Activated naive CD4-positive, alpha-beta T cell treated with anti-CD3 and anti-CD28 coated beads, Interleukin-2, amount 50 U/mL, for 24 hours (primary cell): Measurements from ENCODE around the gene SMC5.

Experiments used
- H3K27ac Mint-ChIP-seq: one replicate; pipeline ENCODE4 v1.8.0; 2021; ENCODE audit warnings: mild to moderate bottlenecking, mixed read lengths
- H3K27me3 Mint-ChIP-seq: one replicate; pipeline ENCODE4 v1.8.0; 2021; ENCODE audit warnings: mixed read lengths
- H3K36me3 Mint-ChIP-seq: one replicate; pipeline ENCODE4 v1.8.0; 2021; ENCODE audit warnings: mixed read lengths
- H3K4me1 Mint-ChIP-seq: one replicate; pipeline ENCODE4 v1.8.0; 2021; ENCODE audit warnings: mixed read lengths
- H3K4me3 Mint-ChIP-seq: one replicate; pipeline ENCODE4 v1.8.0; 2021; ENCODE audit warnings: mild to moderate bottlenecking, mixed read lengths
- H3K9me3 Mint-ChIP-seq: one replicate; pipeline ENCODE4 v1.8.0; 2021; ENCODE audit warnings: mixed read lengths

SMC5 gene

DNA sequence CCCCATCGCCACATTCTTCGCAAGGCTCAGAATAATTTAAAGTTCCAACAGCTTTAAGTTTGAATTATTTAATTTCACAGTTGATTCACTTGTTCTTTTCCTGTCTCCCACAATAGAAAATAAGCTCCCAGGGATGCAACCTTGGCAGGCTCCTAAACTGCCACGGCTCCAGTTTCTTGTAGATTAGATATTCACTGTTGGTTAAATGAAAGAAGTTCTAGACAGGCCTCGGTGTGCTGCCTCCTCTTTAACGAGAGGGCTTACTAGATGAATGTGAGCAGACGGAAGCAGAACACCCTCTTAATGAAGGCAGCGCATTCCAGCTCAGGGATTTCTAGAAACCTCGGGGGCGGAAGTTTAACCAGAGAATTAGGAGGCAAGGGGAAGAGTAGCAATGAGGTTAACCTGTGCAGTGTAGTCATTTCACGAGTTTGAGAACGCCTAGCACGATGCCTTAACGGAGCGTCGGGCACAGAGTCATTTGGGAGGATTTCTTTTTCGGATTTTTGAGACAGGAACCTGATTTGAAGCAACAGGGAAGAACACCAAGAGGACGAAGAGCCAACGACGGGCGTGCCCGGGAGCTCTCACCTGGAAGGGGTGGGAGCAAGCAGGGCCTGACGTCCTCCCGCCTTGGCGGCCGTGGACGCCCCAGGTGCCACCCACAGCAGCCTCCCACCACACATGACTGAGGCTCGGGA lies 637 bp upstream of the SMC5 start:
- Mint-ChIP-seq H3K4me1 (peaks cover 73% of the 10 kb centered on the region), H3K4me3 (peak overlapping the region; percentile 93), H3K27ac (peak overlapping the region; percentile 97), H3K27me3 (no peaks in the 10 kb centered on the region), H3K36me3 (peaks cover 15% of the 10 kb centered on the region), H3K9me3 (no peaks in the 10 kb centered on the region)

DNA sequence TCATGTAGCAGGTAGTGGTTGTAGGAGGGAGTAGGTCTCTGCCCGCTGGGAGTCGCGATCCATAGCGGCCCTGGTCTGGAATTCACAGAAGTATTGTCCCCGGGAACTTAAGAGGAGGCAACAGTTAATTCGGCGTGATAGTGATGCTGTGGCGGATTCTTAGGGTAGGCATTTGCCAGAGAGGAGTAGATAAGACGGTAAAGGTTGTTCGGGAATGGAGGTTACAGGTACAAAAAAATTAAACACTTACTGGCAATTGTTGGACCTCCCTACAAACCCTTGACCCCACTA lies 679 bp downstream of the SMC5 start:
- peak overlapping the region; percentile 93 for H3K4me3 Mint-ChIP-seq
- H3K27me3 Mint-ChIP-seq = no peaks in the 10 kb centered on the region
- H3K27ac Mint-ChIP-seq = peak overlapping the region; percentile 85
- H3K9me3 Mint-ChIP-seq = no peaks in the 10 kb centered on the region
- H3K36me3 Mint-ChIP-seq = peaks cover 16% of the 10 kb centered on the region
- peaks cover 74% of the 10 kb centered on the region for H3K4me1 Mint-ChIP-seq

DNA sequence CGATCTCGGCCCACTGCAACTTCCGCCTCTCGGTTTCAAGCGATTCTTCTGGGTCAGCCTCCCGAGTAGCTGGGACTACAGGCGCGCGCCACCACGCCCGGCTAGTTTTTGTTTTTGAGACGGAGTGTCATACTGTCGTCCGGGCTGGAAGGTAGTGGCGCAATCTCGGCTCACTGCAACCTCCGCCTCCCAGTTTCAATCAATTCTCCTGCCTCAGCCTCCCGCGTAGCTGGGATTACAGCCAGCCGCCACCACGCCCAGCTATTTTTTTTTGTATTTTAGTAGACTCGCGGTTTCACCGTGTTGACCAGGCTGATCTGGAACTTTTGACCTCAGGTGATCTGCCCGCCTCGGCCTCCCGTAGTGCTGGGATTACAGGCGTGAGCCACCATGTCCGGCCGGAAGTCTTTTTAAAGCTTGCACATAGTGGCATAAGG lies 1.2 kb downstream of the SMC5 start:
- Mint-ChIP-seq H3K36me3 (peaks cover 20% of the 10 kb centered on the region), H3K4me1 (peaks cover 80% of the 10 kb centered on the region), H3K27ac (peak overlapping the region; percentile 32)

DNA sequence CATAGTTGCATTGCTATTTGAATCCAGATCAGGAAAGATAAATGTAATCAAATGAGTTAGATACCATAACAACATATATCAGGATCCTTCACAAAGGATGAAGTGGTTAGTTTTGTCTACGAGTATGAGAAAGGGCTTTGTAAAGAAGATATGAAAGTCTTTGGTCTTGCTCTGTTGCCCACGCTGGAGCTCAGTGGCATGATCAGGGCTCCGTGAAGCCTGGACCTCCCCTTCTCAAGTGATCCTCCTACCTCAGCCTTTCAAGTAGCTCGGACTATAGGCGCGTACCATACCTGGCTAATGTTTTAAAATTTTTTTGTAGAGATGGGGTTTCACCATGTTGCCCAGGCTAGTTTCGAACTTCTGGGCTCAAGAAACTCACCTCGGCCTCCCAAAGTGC lies 1.8 kb downstream of the SMC5 start:
- Mint-ChIP-seq H3K4me1 (peaks cover 79% of the 10 kb centered on the region), H3K4me3 (peak overlapping the region; percentile 93), H3K9me3 (no peaks in the 10 kb centered on the region), H3K27me3 (no peaks in the 10 kb centered on the region), H3K27ac (no peak overlapping the region), H3K36me3 (peaks cover 22% of the 10 kb centered on the region)

More for the DNA sequence above, 1.2 kb downstream of the SMC5 start:
- Mint-ChIP-seq H3K9me3 (no peaks in the 10 kb centered on the region), H3K4me3 (peak overlapping the region; percentile 93), H3K27me3 (no peaks in the 10 kb centered on the region)

DNA sequence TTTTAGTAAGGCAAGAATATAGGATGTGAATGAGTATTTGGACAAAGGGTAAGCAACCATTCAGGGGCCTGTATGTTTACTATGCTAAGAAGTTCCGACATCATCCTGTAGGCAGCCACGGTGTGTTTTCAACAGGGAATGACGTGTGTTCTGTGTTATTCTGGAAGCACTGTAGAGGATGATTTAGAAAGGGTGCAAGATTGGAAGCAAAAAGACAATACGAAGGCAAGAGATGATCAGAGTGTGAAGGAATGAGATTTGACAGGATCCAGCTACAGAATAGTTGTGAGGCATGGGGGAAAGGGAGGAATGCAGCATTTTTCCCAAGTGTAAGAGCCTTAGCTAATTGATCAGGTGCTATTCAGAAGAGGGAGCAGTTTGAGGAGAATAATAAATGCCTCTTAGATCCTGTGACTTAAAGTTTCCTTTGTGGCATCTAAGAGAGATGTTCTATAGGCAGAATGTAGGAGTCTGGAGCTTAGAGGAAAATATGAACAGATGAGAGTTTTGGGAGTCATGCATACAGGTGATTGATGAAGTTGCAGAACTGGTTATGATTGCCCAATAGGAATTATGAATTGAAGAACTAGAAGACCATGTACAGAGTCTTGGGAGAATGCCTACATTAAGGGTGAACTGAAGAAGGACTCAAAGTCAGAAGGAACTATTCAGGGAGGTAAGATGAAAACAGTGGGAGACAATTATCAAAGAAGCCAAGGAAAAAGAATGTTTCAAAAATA lies 2.5 kb downstream of the SMC5 start:
- Mint-ChIP-seq H3K4me1 (peaks cover 79% of the 10 kb centered on the region), H3K4me3 (peak overlapping the region; percentile 93), H3K9me3 (no peaks in the 10 kb centered on the region), H3K27me3 (no peaks in the 10 kb centered on the region), H3K27ac (peak overlapping the region; percentile 49), H3K36me3 (peaks cover 24% of the 10 kb centered on the region)

DNA sequence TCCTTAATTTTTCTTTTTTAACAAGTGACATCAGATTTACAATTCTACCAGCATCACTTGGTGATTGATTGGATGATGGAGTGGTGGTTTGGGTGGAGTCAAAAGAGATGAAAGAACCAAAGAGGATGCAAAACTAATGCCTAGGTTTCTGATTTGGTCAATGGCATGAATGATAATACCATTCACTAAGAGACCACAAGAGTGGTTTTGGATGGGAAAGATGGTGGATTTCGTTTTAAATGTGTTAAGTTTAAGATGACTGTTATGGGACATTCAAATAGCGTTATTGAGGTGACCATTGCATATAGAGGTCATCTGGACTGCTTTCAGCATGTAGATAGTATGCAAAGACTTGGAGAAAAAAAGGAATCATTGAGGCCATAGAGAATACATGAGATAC lies 3.6 kb downstream of the SMC5 start:
- Mint-ChIP-seq H3K27me3 (no peaks in the 10 kb centered on the region), H3K4me1 (peaks cover 79% of the 10 kb centered on the region), H3K36me3 (peaks cover 24% of the 10 kb centered on the region), H3K4me3 (peak overlapping the region; percentile 93), H3K27ac (peak overlapping the region; percentile 61), H3K9me3 (no peaks in the 10 kb centered on the region)

DNA sequence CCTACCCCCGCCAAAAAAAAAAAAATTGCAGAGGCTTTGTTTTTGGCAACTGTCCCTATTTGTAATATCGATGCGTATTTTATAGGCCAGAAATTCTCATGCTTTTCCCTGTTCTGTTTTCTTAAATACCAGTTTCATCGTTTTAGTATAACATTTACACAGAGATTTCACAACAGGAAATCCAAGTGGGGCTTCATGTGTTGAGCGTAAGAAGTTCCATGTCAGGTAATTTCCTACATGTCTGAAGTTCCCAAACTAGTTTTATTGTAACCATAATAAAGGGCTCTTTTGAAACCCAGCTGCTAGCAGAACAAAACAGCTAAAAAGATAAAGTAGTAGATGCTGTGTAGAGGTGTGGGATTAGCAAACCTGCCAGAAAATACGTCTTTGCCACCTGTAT lies 4.2 kb downstream of the SMC5 start:
- no peak overlapping the region for H3K27ac Mint-ChIP-seq
- H3K36me3 Mint-ChIP-seq = peaks cover 28% of the 10 kb centered on the region
- no peak overlapping the region for H3K4me3 Mint-ChIP-seq
- H3K4me1 Mint-ChIP-seq = peaks cover 78% of the 10 kb centered on the region
- no peaks in the 10 kb centered on the region for H3K9me3 Mint-ChIP-seq
- H3K27me3 Mint-ChIP-seq = no peaks in the 10 kb centered on the region

DNA sequence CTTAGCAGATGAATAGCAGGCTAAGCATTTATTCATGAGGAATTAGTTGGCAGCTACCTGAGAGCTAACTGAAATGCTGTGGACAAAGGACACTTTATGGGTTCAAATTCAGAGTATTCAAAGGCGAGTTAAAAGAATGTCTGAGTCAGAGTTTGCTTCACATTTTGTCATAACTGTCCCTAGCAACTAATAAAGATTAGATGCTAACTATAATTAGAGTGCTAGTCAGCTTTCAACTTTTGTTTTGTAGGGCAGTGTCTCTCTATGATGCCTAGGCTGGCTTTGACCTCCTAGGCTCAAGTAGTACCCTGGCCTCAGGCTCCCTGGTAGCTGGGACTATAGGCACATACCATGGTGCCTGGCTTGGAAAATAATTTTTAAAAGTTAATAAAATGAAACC lies 4.6 kb downstream of the SMC5 start:
- Mint-ChIP-seq H3K27me3 (no peaks in the 10 kb centered on the region), H3K27ac (no peak overlapping the region), H3K4me1 (peaks cover 74% of the 10 kb centered on the region), H3K36me3 (peaks cover 28% of the 10 kb centered on the region), H3K9me3 (no peaks in the 10 kb centered on the region), H3K4me3 (no peak overlapping the region)

DNA sequence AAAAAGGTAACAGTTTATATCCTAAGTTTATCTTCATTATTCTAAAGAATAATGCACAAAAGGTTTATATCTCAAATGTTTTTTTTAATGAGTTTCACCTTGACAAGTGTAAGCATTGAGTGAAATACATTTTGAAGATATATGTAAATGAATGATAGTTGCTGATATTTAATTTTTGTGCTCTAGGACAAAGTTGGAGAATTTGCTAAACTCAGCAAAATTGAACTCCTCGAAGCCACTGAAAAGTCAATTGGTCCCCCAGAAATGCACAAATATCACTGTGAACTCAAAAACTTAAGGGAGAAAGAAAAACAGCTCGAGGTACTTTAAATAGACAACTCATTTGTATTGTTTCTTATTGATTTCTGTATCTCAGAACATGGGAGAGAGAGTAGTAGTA lies 19.5 kb downstream of the SMC5 start:
- no peak overlapping the region for H3K4me3 Mint-ChIP-seq
- no peak overlapping the region for H3K27ac Mint-ChIP-seq
- no peaks in the 10 kb centered on the region for H3K27me3 Mint-ChIP-seq
- H3K36me3 Mint-ChIP-seq = peaks cover 31% of the 10 kb centered on the region
- H3K9me3 Mint-ChIP-seq = no peaks in the 10 kb centered on the region
- H3K4me1 Mint-ChIP-seq = peaks cover 28% of the 10 kb centered on the region

DNA sequence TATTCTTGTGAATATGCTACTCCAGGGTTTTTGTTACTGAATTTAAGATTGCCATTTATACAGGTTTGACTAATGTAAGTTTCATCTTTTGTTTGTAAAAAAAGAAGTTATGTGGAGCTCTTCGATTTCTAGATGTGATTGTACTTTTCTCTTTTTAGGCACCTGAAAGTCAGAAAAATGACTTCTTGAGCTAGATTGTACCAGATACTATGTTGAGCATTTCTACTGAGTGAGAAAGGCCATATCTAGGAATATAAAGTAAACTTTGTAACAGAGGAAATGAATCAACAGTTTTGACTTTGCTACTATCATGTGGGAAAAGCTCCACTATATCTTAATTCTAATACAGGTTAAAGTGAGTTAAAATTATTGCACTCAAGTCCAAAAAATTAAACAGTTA lies 25.1 kb downstream of the SMC5 start:
- Mint-ChIP-seq H3K4me1 (peaks cover 18% of the 10 kb centered on the region), H3K9me3 (no peaks in the 10 kb centered on the region), H3K27me3 (no peaks in the 10 kb centered on the region), H3K36me3 (peaks cover 35% of the 10 kb centered on the region), H3K4me3 (no peak overlapping the region), H3K27ac (no peak overlapping the region)

DNA sequence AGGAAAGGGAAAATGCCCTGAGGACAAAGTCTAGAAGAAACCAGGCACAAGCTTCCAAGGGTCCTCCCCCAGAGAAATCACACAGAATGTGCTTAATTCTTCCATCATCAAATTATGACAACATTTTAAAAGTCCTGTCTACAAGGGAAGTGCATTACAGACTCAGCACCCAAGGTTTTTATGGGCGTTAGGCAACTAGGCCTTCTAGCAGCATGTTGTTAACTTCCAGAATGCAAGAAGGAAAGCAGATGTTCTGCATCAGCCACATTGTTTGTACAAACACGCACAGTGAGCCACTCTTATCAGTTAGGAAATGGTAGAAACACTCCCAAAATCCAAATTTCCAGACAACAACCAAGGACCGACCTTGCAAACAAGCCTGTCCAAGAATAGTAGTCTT lies 26.5 kb downstream of the SMC5 start:
- Mint-ChIP-seq H3K4me3 (no peak overlapping the region), H3K4me1 (peaks cover 18% of the 10 kb centered on the region), H3K27me3 (no peaks in the 10 kb centered on the region), H3K36me3 (peaks cover 36% of the 10 kb centered on the region), H3K9me3 (no peaks in the 10 kb centered on the region), H3K27ac (no peak overlapping the region)

DNA sequence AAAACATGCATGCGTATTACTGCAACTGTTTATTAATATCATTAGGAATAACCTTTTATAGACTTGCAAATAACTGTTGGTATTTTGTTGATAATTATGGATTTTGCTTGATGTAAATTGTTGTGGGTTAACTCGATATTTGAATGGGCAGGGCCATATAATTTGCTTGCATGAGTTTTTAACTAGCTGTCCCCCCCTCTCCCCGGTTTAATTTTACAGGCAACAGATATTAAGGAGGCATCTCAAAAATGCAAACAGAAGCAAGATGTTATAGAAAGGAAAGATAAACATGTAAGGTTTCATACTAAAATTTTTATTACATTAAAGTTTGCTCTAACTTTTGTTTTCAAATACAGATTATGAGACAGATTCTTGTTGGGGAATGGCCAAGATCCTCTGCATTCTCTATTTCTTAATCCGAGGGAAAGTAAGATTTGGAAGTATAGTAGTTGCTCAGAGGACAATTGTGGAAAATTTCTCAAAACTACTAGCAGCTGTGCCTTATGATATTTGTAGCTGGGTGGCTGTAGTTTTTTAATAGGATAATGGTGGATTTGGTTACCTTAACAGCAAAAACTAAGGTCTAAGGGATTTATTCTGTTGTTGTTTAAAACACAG lies 27.3 kb downstream of the SMC5 start:
- Mint-ChIP-seq H3K4me3 (no peak overlapping the region), H3K27me3 (no peaks in the 10 kb centered on the region), H3K36me3 (peaks cover 38% of the 10 kb centered on the region), H3K9me3 (no peaks in the 10 kb centered on the region), H3K27ac (no peak overlapping the region), H3K4me1 (peaks cover 18% of the 10 kb centered on the region)

DNA sequence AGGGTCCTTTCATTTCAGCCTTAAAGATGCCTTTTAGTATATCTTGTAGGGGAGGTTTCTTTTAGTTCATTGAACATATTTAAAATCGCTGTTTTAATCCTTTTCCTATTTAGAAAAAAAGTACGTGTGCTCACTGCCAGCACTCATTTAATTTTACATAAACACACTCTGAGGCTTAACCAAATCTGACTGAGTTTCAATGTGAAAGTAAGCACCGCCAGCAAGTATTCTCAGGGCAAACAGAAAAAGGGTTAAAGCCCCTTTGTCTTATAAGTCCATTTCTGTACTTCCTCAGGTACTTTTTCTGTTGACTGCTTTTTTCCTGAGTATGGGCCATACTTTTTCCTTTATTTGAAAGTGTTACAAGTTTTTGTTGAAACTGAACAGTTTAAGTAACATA lies 31.8 kb downstream of the SMC5 start:
- Mint-ChIP-seq H3K4me3 (no peak overlapping the region), H3K4me1 (peaks cover 28% of the 10 kb centered on the region), H3K36me3 (peaks cover 57% of the 10 kb centered on the region), H3K27ac (no peak overlapping the region), H3K9me3 (no peaks in the 10 kb centered on the region), H3K27me3 (no peaks in the 10 kb centered on the region)

DNA sequence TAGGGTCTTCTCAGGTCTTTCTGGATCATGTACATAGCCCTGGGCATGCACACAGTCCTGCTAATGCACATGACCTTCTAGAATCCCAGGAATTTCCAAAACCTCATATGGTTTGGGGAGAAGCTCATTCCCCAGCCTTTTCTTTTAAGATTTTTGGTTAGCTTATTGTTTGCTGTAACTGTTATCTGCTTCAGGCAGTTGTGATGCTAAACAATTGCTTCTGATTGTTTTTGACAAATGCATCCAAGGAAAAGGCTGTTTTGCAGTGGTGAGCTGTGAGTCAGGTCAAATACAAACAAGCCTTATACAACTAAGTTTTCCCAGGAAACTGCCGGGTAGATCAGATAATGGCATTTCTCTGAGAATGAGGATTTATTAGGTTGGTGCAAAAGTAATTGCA lies 32.7 kb downstream of the SMC5 start:
- Mint-ChIP-seq H3K9me3 (no peaks in the 10 kb centered on the region), H3K36me3 (peaks cover 56% of the 10 kb centered on the region), H3K27me3 (no peaks in the 10 kb centered on the region), H3K27ac (no peak overlapping the region), H3K4me3 (no peak overlapping the region), H3K4me1 (peaks cover 33% of the 10 kb centered on the region)

DNA sequence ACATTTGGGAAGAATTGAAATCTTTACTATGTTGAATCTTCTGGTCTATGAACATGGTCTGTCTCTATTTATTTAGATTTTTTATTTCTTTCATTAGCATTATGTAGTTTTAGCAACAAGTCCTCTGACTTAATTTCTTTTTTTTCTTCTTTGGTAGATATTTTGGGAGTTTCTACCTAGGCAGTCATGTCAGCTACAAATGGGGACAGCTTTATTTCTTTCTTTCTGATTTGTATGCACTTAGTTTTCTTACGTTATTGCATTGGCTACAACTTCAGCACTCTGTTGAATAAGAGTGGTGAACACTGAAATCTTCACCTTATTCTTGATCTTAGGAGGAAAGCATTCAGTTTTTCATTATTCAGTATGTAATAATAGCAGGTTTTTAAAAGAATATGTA lies 33.5 kb downstream of the SMC5 start:
- Mint-ChIP-seq H3K9me3 (no peaks in the 10 kb centered on the region), H3K4me3 (no peak overlapping the region), H3K36me3 (peaks cover 55% of the 10 kb centered on the region)

DNA sequence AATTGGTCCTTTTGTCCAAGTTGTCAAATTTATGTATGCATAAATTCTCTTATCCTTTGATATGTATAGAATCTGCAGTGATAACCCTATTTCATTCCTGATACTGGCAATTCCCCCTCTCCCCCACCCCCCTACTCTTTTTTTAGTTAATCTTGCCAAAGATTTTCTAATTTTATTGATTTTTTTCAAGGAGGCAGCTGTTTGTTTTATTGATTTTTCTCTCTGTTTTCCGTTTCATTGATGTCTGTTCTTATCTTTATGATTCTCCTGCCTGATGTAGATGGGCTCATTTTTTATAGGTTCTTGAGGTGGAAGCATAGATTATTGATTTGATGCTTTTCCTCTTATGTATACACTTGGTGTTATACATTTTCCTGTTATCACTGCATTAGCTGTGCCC lies 34.4 kb downstream of the SMC5 start:
- no peaks in the 10 kb centered on the region for H3K27me3 Mint-ChIP-seq

More for the DNA sequence above, 33.5 kb downstream of the SMC5 start:
- Mint-ChIP-seq H3K4me1 (peaks cover 32% of the 10 kb centered on the region), H3K27me3 (no peaks in the 10 kb centered on the region), H3K27ac (no peak overlapping the region)

More for the DNA sequence above, 34.4 kb downstream of the SMC5 start:
- Mint-ChIP-seq H3K27ac (no peak overlapping the region), H3K9me3 (no peaks in the 10 kb centered on the region), H3K36me3 (peaks cover 50% of the 10 kb centered on the region), H3K4me3 (no peak overlapping the region), H3K4me1 (peaks cover 27% of the 10 kb centered on the region)
